ENCODE measurements around the gene AK5. TPM values are rescaled to one million over a fixed set of nuclear protein-coding genes. Genes with fewer than 3 reads are reported as not detected.
"Not testable (repeated sequence)": the region's sequence is repeated elsewhere in the genome, so short reads cannot be mapped to it uniquely, and the experiment has no call there.

AK5 gene
- total RNA-seq, 1 experiment from 2014 or later: 0.11 TPM

DNA sequence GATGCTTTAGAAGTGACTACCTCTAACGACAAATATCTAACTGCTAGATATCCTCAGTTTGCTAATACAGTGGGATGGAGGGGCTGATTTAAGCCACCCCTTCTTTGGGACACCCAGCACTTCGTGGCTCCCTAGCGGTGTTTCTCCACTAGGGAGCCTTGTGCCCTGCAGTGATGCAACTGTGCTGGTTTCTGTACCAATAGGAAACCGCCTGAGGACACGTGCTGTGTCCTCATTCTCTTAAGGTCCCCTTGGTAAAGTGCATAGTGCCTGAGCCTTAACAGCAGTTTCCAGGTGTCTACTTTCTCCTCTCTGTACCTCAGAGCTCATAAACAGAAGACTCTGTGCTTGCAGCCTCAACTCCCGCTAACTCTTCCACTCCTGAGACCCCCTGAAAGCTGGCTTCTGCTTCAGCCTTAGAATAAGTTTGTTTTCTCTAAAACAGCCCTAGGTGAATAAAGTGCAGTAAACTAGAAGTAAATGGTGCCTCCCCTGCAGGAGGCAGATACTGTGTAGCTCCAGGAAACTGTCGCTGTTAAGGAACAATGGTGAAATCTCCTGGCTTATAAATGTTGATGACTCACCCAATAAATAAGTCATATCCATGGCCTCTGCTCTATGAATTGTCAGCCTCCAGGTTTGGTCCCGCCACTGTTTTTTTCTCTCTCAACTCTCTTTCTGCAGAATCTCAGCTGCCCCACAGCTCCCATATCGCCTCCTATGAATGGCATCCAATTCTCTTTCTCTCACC, 130.4 kb downstream of the AK5 start:
- in situ Hi-C loops (cut with HindIII; ENCODE audit: low pct_unique_long_range_greater_than_20kb, low sequenced_read_pairs): no loop called here
- DNase-seq (ENCODE audit: low read depth, low spot score): no peak

DNA sequence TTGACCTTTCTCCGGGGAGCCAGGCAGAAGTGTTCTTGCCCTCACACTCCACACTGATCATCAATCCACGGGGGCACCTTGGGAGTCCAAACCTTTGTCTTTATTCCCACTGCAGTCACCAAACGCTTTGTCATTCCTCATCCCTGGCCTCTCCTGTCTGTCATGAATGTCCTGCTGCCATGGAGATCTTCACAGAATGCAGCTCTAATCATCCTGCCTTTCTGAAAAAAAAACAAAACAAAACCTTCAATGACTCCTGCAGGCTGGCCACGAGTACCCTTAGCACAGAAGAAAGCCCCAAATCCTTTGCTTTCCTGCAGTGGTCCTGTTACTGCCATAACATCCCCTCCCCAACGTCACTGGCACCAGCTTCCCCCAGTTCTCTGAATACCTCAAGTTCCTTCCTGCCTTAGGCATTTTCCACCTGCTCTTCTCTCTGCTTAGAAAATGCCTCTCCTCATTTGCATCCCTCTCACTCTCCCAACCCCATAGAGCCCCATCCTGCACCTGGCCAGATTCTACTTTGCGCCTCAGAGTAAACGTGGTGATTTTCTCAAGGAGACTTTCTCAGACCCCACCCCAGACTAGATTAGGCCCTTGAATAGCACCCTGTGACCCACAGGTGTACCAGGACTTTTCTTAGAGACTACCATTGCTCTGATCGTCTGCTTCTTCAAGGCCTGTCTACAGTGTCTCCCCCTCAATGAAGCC, 131.2 kb downstream of the AK5 start:
- no peak for DNase-seq (ENCODE audit: low read depth, low spot score)
- in situ Hi-C loops (cut with HindIII; ENCODE audit: low pct_unique_long_range_greater_than_20kb, low sequenced_read_pairs): no loop called here

DNA sequence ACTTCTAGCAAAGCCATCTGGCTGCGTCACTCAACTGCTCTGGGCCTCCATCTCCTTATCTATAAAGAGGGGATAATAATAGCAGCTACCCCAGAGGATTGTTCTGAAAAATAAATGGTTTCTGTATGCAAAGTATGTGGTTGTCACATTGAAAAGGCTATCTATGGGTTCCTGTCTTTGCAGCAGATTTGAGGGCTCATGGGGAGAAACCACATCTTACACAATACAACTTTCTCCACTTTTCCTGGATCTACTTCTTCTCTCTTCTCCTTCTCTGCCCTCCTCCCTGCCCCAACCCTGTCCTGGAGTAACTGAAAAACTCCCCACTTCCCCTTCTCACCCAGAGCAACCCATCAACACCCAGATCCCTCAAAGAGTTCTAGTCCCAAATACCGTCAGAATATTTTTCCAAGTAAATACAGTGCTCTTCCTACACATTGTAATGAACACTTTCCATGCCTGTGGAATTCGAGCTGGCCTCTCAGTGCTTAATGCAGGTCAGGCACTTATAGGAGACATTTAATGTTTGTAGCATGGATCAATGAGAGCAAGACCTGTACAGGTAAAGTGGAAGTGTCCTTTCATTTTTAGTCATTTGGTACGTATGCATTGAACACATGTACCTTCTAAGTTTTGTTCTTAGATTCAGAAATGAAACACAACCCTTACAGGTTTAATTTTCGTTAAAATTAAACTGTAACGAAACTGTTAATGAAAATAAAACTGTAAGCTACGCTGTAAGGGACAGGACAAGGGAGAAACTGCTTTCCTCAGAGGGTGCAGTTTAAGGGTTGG, 131.9 kb downstream of the AK5 start:
- in situ Hi-C loops (cut with HindIII; ENCODE audit: low pct_unique_long_range_greater_than_20kb, low sequenced_read_pairs): no loop called here
- no peak for DNase-seq (ENCODE audit: low read depth, low spot score)

DNA sequence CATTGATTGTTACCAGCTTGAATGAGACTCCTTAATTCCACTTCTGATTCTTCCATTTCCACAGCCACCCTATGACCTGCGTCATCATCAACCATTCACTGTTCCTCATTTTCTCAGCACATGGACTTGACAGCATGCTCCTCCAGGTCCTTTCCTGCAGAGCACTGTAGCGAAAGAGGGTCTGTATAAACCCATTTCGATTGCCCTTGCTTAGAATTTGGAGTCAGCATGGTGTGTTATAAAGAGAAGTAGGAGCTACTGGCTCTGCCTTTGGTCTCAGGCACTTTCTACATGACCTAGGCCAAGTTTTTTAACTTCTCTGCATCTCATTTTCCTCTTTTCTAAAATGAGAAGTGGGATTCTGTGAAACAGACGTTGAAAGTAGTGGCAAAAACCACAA, 133.8 kb downstream of the AK5 start:
- in situ Hi-C loops (cut with HindIII; ENCODE audit: low pct_unique_long_range_greater_than_20kb, low sequenced_read_pairs): no loop called here

DNA sequence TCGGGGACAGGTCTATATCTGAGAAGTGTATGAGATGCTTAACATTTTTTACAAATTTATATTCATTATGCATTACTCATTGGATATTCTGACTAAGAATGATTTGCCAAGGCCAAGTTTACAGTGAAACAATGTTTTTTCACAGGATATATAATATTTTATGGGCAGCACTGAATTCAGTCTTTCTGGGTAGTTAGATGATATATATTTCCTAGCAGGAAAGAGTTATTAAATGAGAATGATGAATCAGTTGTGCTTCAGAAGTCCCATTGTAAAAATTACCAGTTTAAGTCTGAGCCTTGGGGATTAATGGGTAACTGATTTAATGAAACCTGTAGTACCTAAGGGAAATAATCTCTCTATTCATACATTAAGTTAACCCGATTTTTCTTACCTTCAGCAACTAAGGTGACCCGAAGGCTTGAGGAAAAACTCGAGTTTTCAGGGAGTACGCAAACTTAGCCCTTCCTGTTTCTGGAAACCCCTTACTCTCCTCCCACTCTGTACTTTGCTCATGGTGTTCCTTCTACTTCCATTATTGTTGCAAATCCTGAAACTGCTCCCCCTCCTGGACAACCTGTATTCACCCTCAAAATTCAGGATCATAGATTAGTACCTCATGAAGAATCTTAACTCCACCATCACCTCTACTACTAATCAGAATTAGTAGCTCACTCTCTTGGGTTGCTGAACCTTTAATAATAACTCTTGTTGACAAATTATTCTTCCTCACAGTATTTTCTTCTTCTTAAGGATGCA, 135.1 kb downstream of the AK5 start:
- DNase-seq (ENCODE audit: low read depth, low spot score): peak; percentile 60
- in situ Hi-C loops (cut with HindIII; ENCODE audit: low pct_unique_long_range_greater_than_20kb, low sequenced_read_pairs): no loop called here

More for the DNA sequence above, 133.8 kb downstream of the AK5 start:
- DNase-seq (ENCODE audit: low read depth, low spot score): no peak

DNA sequence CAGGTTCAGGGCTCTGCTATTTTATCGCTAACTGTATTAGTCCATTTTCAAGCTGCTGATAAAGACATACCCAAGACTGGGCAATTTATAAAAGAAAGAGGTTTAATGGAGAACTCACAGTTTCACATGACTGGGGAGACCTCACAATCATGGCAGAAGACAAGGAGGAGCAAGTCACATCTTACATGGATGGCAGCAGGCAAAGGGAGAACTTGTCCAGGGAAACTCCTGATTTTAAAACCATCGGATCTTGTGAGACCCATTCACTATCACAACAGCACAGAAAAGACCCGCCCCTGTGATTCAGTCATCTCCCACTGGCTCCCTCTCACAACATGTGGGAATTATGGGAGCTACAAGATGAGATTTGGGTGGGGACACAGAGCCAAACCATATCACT, 136.2 kb downstream of the AK5 start:
- in situ Hi-C loops (cut with HindIII; ENCODE audit: low pct_unique_long_range_greater_than_20kb, low sequenced_read_pairs); DNase-seq (ENCODE audit: low read depth, low spot score): not testable (repeated sequence)

DNA sequence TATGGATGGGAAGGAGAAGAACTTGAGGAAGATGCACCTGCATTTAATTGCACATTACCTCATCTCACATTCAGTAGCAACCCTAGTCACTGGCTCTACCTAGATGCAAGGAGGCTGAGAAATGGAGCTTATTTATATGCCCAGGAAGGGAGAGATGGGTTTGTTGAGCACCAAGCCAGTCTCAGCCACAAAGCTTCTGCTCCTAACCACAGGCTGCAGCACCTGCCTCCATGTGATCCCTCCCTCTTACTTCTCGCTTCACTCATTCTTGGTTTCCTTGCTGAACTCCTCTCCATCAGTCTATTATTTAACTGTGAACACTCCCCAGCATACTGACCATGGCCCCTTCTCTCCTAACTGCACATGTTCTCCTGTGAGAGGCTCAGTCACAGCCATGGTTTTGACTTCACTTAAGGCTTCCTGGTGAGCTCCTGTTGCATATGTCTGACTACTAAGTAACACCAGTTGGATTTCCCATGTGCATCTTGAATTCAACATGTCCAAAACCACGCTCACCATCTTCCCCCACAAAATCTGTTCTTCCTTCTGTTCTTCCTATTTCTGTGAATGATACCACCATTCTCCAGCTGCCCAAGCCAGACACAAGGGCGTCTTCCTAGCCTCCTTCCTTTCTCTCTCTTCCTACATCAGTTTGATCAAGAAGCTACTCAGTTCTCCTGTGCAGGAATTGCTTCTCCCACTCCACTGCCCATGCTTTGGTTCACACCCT, 139.8 kb downstream of the AK5 start:
- in situ Hi-C loops (cut with HindIII; ENCODE audit: low pct_unique_long_range_greater_than_20kb, low sequenced_read_pairs): no loop called here
- no peak for DNase-seq (ENCODE audit: low read depth, low spot score)

DNA sequence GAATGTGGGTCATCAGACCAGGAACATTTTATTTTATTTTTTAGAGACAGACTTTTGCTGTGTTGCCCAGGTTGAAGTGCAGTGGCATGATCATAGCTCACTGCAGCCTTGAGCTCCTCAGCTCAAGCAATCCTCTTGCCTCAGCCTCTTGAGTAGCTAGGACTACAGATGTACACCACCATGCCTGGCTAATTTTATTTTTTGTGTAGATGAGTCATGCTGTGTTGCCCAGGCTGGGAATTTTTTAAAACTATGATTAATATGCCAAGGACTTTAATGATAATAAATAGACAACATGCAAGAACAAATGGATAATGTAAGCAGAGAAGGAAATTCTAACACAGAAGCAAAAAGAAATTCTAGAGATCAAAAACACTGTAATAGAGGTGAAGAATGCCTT, 142.4 kb downstream of the AK5 start:
- no peak for DNase-seq (ENCODE audit: low read depth, low spot score)
- in situ Hi-C loops (cut with HindIII; ENCODE audit: low pct_unique_long_range_greater_than_20kb, low sequenced_read_pairs): no loop called here

DNA sequence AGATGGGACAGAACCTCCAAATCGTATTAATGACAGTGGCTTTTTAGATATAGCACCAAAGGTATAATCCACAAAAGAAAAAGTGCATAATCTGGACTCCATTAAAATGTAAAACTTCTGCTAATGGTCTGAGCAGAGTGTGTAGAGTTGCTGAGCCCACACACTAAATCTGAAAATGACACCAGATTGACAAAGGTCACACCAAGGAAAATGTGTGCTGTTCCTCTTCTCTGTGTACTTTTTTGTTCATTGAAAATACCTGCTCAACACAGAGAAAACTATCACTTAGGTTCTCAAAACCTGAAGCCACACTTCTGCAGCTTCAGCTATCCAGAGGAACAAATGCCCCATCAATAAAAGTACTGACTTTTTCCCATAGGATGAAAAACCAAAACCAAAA, 146.2 kb downstream of the AK5 start:
- in situ Hi-C loops (cut with HindIII; ENCODE audit: low pct_unique_long_range_greater_than_20kb, low sequenced_read_pairs): no loop called here
- no peak for DNase-seq (ENCODE audit: low read depth, low spot score)

DNA sequence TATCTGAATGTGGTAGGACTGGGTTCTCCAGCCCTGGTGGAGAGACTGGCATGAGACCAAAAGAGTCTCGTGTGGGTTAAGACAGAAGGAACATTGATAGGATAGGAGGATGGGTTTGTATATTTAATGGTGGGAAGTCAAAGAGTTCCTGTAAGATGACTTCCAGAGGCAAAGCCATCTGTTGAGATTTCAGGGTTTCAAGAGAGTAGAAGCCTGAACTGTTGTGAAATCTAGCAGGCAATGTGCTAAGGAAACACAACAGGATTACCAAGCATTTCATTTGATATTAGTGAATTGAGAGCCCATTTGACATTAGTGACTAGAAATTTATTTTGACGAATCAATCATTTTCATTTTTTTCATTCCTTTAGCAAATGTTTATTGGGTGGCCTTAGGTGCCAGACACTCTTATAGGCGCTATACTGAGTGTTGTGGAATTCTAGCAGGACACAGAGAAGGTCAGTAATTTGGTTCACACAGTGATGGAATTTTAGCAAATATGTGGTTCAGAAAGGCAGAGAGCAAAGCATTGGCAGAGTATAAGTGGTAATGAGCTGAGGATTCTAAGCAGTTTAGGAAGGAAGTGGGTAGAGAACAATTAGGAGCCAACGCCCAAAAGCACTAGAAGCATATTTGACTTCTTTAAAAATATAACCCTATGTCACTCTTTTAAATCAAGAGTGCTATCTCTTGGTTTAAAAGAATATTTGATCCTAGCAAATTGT, 149.3 kb downstream of the AK5 start:
- DNase-seq (ENCODE audit: low read depth, low spot score): peak; percentile 10
- in situ Hi-C loops (cut with HindIII; ENCODE audit: low pct_unique_long_range_greater_than_20kb, low sequenced_read_pairs): no loop called here

DNA sequence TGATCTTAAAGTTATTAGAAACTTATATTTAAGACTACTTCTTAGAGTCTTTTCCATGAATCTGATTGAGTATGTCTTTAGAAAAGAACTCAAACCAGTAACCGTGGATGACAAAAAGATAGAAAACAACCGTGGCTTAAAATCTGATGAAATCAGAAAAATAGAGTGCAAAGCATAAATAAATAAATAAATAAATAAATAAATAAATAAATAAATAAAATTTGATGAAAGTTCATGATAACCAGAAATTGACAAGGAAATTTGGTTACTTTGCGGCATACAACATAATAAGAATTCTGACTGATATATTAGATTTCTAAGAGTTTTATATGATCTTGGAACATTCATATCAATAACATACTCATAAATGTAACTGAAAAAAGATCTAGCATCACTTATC, 152.1 kb downstream of the AK5 start:
- in situ Hi-C loops (cut with HindIII; ENCODE audit: low pct_unique_long_range_greater_than_20kb, low sequenced_read_pairs): no loop called here

DNA sequence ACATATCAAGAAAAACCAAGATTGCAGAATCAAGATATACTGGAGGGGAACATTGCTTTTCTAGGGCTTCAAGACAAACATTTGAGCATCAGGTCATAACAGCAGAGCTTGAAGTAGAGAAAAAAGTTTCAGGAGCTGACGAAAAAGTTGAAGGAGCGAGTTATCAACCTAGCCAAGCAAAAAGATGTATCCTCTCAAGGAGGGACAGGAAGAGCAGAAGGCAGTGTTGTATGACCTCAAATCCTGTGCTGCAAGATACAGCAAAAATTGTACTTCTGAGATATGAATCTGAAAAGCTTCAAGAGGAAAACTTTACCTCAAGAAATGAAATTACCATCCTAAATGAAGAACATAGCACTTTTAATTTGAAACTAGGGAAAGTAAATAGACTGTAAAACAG, 153.1 kb downstream of the AK5 start:
- in situ Hi-C loops (cut with HindIII; ENCODE audit: low pct_unique_long_range_greater_than_20kb, low sequenced_read_pairs): no loop called here
- DNase-seq (ENCODE audit: low read depth, low spot score): no peak

More for the DNA sequence above, 152.1 kb downstream of the AK5 start:
- no peak for DNase-seq (ENCODE audit: low read depth, low spot score)

DNA sequence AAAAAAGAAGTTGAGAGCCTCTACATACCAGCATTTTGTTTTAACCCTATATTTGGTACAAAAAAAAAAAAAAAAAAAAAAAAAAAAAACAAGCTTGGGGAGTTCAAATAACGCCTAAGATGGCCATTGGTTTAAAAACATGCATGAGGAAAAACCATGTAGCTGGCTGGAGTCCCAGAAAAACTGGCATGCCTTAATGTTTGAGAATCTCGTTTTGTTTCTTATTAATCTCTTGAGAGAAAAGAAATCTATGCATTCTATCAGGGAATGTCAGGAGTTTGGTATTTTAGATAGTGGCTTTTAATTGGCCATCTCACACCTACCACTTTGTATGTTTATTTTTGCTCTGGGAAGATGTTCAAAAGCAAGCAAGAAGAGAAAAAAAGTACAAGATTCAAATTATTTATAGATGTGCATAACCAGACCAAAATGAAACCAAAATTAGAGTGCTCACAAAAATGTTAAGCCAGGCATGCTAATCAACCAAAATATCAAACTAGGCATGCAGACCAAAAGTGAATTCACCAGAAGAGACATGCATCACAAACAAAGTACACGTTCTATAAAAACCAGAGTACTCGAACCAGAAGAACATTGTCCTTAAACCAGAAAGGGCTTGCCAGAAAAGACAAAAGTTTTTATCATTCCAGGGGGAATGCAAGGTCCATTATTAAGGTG, 156.6 kb downstream of the AK5 start:
- no peak for DNase-seq (ENCODE audit: low read depth, low spot score)
- in situ Hi-C loops (cut with HindIII; ENCODE audit: low pct_unique_long_range_greater_than_20kb, low sequenced_read_pairs): no loop called here

DNA sequence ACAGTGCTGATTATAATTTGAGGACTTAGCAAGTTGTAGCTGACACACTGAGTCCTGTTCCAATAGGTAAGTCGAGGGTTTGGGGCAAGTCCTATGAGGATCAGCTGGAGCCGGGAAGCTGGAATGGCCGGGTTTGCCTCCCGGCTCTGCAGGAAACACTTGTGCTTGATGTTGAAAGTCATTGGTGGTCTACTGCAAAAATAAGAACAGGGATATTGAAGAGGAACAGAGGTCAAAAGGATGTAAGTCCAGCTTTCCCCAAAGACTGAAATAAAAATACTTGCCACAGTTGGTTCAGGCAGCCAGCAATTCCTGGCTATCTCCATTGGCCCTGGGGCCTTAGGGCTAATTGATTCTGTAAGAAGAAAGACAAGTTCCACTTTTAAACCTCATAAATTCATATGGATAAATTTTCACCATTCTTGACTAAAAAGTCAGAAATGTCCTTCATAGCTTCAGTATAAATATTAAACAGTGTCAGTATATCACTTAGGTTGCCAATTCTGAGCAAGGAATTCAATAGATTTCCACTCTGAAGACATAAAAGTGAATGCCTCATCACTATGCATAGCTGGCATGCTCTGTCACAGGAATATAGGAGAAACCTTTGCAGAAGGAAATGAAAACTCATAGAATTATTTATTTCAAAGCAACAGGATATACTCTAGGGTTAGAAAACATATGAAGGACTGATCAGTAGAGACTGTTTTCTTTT, 165.2 kb downstream of the AK5 start:
- in situ Hi-C loops (cut with HindIII; ENCODE audit: low pct_unique_long_range_greater_than_20kb, low sequenced_read_pairs): no loop called here
- DNase-seq (ENCODE audit: low read depth, low spot score): no peak

DNA sequence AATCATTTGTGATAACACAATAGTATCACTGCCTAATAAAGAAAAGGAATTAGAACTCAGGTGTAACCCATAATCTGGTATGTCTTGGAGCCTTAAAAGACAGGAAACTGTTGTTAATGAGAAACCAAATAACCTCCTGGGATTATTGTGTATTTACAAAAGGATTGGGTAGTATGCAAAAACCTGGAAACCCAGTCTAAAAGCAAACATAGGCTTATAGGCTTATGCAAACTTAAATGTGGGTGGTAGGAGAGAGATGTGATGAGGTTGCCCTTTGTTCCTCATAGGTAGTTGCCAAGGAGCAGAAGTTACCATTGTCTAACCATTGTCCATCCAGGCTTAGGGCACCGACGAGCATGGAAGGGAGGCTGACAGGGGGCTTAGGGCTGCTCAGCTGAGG, 165.8 kb downstream of the AK5 start:
- in situ Hi-C loops (cut with HindIII; ENCODE audit: low pct_unique_long_range_greater_than_20kb, low sequenced_read_pairs): no loop called here
- no peak for DNase-seq (ENCODE audit: low read depth, low spot score)

DNA sequence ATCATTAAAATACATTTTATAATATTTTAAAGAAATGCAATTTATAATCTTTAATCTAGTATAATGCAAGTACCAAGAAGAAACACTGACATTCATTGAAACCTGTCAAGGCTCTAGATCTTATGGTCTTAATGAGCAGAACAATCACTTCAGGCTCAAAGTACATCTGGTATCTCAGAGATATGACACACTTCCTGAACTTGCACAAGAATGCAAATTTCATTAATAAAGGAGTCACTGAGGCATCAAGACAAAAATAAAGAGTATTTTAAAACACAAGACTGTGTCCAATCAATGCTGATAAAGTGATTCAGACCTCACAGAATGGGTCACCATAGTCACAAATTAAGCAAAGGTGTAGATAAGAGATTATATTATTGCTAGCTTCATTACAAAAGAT, 178.1 kb downstream of the AK5 start:
- in situ Hi-C loops (cut with HindIII; ENCODE audit: low pct_unique_long_range_greater_than_20kb, low sequenced_read_pairs): no loop called here
- no peak for DNase-seq (ENCODE audit: low read depth, low spot score)

Data from SK-MEL-5 (cell line).